Mammary epithelial cell (primary cell): ENCODE results near the gene ASPG.

Source experiments
- EZH2 ChIP-seq: IDR thresholded peaks from 2 replicates; pipeline ENCODE4 v1.6.1; 2012; ENCODE audit warnings: low read length, inconsistent platforms, borderline replicate concordance
- TF ChIP-seq, protein P1 (sequence below), 2 donors: IDR thresholded peaks in 1 of 2; conservative IDR thresholded peaks in 1 of 2; 2 replicates each; pipeline ENCODE4 v1.5.1; 2011 to 2012; ENCODE audit warnings: inconsistent platforms in 2 of 2, low read length in 2 of 2, mild to moderate bottlenecking in 2 of 2, control low read depth in 1 of 2, low read depth in 1 of 2; ENCODE audit not compliant: insufficient read depth in 1 of 2; ENCODE audit errors: extremely low read depth in 1 of 2

DNA sequence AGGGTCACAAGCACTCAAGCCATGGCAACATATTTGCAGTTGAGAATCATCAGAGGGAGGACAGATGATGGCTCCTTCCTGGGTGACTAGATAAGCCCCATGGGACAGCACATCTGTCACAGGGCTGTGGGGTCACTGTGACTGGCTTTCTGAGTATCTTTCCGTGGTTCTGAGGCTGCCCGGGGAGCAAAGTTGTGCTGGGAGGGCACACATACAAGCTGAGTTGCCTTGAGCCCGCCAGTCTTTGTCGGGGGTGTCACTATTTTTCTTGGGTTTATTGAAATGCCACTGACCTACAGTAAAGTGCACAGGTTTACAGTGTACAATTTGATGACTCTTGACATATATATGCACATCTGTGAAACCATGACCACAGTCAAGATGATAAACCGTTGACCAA lies 35.6 kb downstream of the ASPG start:
- TF ChIP-seq EZH2, result no peak
- TF ChIP-seq, protein P1, sequence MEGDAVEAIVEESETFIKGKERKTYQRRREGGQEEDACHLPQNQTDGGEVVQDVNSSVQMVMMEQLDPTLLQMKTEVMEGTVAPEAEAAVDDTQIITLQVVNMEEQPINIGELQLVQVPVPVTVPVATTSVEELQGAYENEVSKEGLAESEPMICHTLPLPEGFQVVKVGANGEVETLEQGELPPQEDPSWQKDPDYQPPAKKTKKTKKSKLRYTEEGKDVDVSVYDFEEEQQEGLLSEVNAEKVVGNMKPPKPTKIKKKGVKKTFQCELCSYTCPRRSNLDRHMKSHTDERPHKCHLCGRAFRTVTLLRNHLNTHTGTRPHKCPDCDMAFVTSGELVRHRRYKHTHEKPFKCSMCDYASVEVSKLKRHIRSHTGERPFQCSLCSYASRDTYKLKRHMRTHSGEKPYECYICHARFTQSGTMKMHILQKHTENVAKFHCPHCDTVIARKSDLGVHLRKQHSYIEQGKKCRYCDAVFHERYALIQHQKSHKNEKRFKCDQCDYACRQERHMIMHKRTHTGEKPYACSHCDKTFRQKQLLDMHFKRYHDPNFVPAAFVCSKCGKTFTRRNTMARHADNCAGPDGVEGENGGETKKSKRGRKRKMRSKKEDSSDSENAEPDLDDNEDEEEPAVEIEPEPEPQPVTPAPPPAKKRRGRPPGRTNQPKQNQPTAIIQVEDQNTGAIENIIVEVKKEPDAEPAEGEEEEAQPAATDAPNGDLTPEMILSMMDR (conservative IDR thresholded peaks at IDR 0.05 in 1 of 2, IDR thresholded peaks at IDR 0.05 in 1 of 2; ENCODE audit: extremely low read depth in 1 of 2, insufficient read depth in 1 of 2, low read depth in 1 of 2, low read length in 2 of 2), result no peak
